ENCODE measurements around the gene OSTC. TPM values are rescaled to one million over a fixed set of nuclear protein-coding genes. Genes with fewer than 3 reads are reported as not detected.

OSTC gene
- polyA plus RNA-seq, 1 experiment, result 320 TPM

DNA sequence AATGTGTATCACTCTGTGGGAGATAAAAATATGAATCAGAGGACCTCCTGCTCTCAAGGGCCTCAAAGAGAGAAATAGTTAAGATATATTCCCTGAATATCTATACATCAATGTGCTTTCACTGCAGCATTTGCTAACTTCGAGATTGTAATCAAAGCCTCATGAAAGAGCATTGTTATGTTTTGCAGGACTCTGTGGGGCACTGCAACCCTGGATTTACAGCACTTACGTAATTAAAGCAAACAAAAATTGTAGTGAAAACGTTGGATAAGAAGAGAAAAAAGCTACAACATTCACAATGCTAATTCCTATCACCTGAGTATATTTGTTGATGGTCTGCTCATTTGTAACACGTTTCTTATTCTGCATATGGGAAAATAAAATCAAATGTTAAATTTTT is 64.5 kb downstream of the OSTC start:
- no peak for DNase-seq (ENCODE audit: low read depth, low spot score)
- POLR2A ChIA-PET, result no interaction called here
- no peak overlapping the region for H3K27ac ChIP-seq (ENCODE audit: low read depth, low read length)
- H3K9me3 ChIP-seq (ENCODE audit: control insufficient read depth, insufficient read depth, low read length), result no peaks in the 10 kb centered on the region
- H3K27me3 ChIP-seq (ENCODE audit: control insufficient read depth, insufficient read depth, low read length), result no peaks in the 10 kb centered on the region
- CTCF ChIA-PET, result no interaction called here
- TF ChIP-seq, protein P1, sequence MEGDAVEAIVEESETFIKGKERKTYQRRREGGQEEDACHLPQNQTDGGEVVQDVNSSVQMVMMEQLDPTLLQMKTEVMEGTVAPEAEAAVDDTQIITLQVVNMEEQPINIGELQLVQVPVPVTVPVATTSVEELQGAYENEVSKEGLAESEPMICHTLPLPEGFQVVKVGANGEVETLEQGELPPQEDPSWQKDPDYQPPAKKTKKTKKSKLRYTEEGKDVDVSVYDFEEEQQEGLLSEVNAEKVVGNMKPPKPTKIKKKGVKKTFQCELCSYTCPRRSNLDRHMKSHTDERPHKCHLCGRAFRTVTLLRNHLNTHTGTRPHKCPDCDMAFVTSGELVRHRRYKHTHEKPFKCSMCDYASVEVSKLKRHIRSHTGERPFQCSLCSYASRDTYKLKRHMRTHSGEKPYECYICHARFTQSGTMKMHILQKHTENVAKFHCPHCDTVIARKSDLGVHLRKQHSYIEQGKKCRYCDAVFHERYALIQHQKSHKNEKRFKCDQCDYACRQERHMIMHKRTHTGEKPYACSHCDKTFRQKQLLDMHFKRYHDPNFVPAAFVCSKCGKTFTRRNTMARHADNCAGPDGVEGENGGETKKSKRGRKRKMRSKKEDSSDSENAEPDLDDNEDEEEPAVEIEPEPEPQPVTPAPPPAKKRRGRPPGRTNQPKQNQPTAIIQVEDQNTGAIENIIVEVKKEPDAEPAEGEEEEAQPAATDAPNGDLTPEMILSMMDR (IDR thresholded peaks at IDR 0.05; ENCODE audit: low read depth, low read length), result no peak
- no peak overlapping the region for H3K4me3 ChIP-seq (ENCODE audit: low read depth, low read length)

DNA sequence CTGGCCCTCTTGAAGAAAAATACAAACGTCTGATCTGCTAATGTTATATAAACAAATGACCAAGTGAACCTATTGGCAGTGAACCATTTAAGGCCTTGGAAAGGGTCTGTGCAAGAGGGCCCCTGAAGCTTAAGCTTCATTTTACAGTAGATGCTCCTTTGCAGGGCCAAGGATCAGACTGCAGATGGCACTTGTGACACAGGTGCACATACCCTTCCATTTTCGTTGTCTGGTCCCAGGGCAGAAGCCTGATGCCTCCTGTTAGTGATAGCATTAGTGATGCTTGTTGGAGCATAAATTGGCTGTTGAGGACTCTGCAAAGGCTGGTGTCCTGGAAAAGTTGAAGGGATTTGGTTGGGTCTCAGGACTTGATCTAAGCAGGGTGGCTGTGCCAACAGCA is 65.9 kb downstream of the OSTC start:
- Histone ChIP-seq H3K27me3 (ENCODE audit: control insufficient read depth, insufficient read depth, low read length) (no peaks in the 10 kb centered on the region), H3K27ac (ENCODE audit: low read depth, low read length) (no peak overlapping the region), H3K9me3 (ENCODE audit: control insufficient read depth, insufficient read depth, low read length) (no peaks in the 10 kb centered on the region), H3K4me3 (ENCODE audit: low read depth, low read length) (no peak overlapping the region)
- CTCF ChIA-PET, result no interaction called here
- TF ChIP-seq, protein P1 (IDR thresholded peaks at IDR 0.05; ENCODE audit: low read depth, low read length), result no peak
- POLR2A ChIA-PET, result no interaction called here
- DNase-seq (ENCODE audit: low read depth, low spot score), result no peak

DNA sequence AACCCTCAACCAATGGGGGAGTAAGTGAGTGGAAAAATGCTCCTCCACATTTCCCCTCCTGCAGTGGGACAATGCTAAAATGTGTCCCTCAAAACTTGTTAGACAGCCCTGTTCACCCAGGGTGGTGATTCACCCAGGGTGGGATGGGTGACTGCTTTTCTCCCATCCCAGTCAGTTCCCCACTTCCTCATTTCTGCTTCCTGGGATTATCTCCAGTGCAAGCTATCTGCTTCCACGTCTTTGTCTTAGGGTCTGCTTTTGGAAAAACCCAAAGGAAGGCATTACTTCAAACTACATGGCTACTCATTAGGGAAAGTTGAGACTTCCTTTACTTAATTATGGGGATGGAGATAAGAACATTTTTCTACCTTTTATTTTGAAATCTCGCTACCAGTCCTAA is 67.0 kb downstream of the OSTC start:
- Histone ChIP-seq H3K27me3 (ENCODE audit: control insufficient read depth, insufficient read depth, low read length) (no peaks in the 10 kb centered on the region), H3K27ac (ENCODE audit: low read depth, low read length) (no peak overlapping the region), H3K9me3 (ENCODE audit: control insufficient read depth, insufficient read depth, low read length) (no peaks in the 10 kb centered on the region), H3K4me3 (ENCODE audit: low read depth, low read length) (no peak overlapping the region)
- POLR2A ChIA-PET, result no interaction called here
- TF ChIP-seq, protein P1 (IDR thresholded peaks at IDR 0.05; ENCODE audit: low read depth, low read length), result no peak
- CTCF ChIA-PET, result no interaction called here
- no peak for DNase-seq (ENCODE audit: low read depth, low spot score)

Small RNAs within 50 kb of the gene (small RNA-seq; reads per million reads assigned to genes)
- not detected for gene RNU6-431P (ENCODE audit: insufficient read length, low read depth)

Other genes with a start within 250 kb of the OSTC start
- 2,621 and 2,960 TPM in 2 replicates for gene RPL34, start 30.0 kb upstream of the OSTC start, polyA plus RNA-seq (2011; rRNA removed)
- gene ETNPPL, start 112.5 kb downstream of the OSTC start, polyA plus RNA-seq (2011; rRNA removed), result not detected in 2 replicates